Neural progenitor cell (in vitro differentiated cells): ENCODE data around the gene LIPG. TPM values are rescaled to one million over a fixed set of nuclear protein-coding genes. Genes with fewer than 3 reads are reported as not detected.

ENCODE experiments used
- DNase-seq: peaks from one replicate; pipeline ENCODE4 v3.0.0-alpha.2; 2016; ENCODE audit warnings: low spot score
- H2AFZ ChIP-seq: fragments of 200-600 bp; sonication (generic); replicated peaks from 2 replicates; pipeline ENCODE4 v1.6.1; 2016; ENCODE audit warnings: antibody characterized with exemption
- H3F3A ChIP-seq: fragments of 200-600 bp; sonication (generic); 2 replicates; pipeline ENCODE4 v1.6.1; 2016; ENCODE audit warnings: antibody characterized with exemption, low read depth
- H3K27ac ChIP-seq: fragments of 200-600 bp; sonication (generic); 2 replicates; pipeline ENCODE4 v1.5.1; 2016; ENCODE audit warnings: mild to moderate bottlenecking
- H3K27me3 ChIP-seq: fragments of 200-600 bp; sonication (generic); 2 replicates; pipeline ENCODE4 v1.6.1; 2016; ENCODE audit warnings: mild to moderate bottlenecking, moderate library complexity
- H3K36me3 ChIP-seq: fragments of 200-600 bp; sonication (generic); 2 replicates; pipeline ENCODE4 v1.5.1; 2016
- H3K4me1 ChIP-seq: fragments of 200-600 bp; sonication (generic); 2 replicates; pipeline ENCODE4 v1.6.1; 2016; ENCODE audit warnings: mixed run types
- H3K4me2 ChIP-seq: fragments of 200-600 bp; sonication (generic); 2 replicates; pipeline ENCODE4 v1.6.1; 2016
- H3K4me3 ChIP-seq: fragments of 200-600 bp; sonication (generic); 2 replicates; pipeline ENCODE4 v1.5.1; 2016
- H3K79me2 ChIP-seq: fragments of 200-600 bp; sonication (generic); 2 replicates; pipeline ENCODE4 v1.6.1; 2016; ENCODE audit warnings: low read depth
- H3K9ac ChIP-seq: fragments of 200-600 bp; sonication (generic); 2 replicates; pipeline ENCODE4 v1.6.1; 2016
- H3K9me3 ChIP-seq: fragments of 200-600 bp; sonication (generic); 2 replicates; pipeline ENCODE4 v1.5.1; 2016; ENCODE audit warnings: low read depth
- H4K20me1 ChIP-seq: fragments of 200-600 bp; sonication (generic); 2 replicates; pipeline ENCODE4 v1.6.1; 2016; ENCODE audit warnings: low read depth
- H3K27ac Mint-ChIP-seq: 3 replicates; pipeline ENCODE4 v1.8.0; 2021; ENCODE audit warnings: mixed read lengths
- H3K27me3 Mint-ChIP-seq: 2 replicates; pipeline ENCODE4 v1.8.0; 2022; ENCODE audit warnings: low read depth, mild to moderate bottlenecking, inconsistent platforms, moderate library complexity, mixed read lengths; ENCODE audit not compliant: insufficient read depth
- H3K36me3 Mint-ChIP-seq: 3 replicates; pipeline ENCODE4 v1.8.0; 2021; ENCODE audit warnings: mixed read lengths
- H3K4me1 Mint-ChIP-seq: 3 replicates; pipeline ENCODE4 v1.8.0; 2021; ENCODE audit warnings: mixed read lengths
- H3K4me3 Mint-ChIP-seq: 3 replicates; pipeline ENCODE4 v1.8.0; 2021; ENCODE audit warnings: mild to moderate bottlenecking, moderate library complexity, mixed read lengths
- H3K9me3 Mint-ChIP-seq: 3 replicates; pipeline ENCODE4 v1.8.0; 2020; ENCODE audit warnings: mixed read lengths
- CTCF ChIP-seq: fragments of 200-600 bp; sonication (generic); IDR thresholded peaks from 2 replicates; pipeline ENCODE4 v1.5.1; 2017; ENCODE audit warnings: antibody characterized with exemption, mild to moderate bottlenecking
- EZH2 ChIP-seq: fragments of 200-600 bp; sonication (generic); IDR thresholded peaks from 2 replicates; pipeline ENCODE4 v1.6.1; 2017; ENCODE audit warnings: antibody characterized with exemption, mild to moderate bottlenecking, moderate library complexity
- EZH2phosphoT487 ChIP-seq: fragments of 200-600 bp; sonication (generic); IDR thresholded peaks from 2 replicates; pipeline ENCODE4 v1.6.1; 2017; ENCODE audit warnings: antibody characterized with exemption
- total RNA-seq: library from RNA; depleted of rRNA; stranded (reverse); fragments of >200 nt; gene quantifications from 2 replicates; pipeline ENCODE4 v1.2.3, GENCODE V29; 2015; ENCODE audit warnings: low replicate concordance

LIPG gene
- total RNA-seq, 1 donor from 2014 or later: 3.7 TPM

GRCh38 chr18:49596687-49597086, 34.8 kb downstream of the LIPG start:
- Histone ChIP-seq H3K27ac (no peak overlapping the region), H3K36me3 (no peaks in the 10 kb centered on the region)
- peak overlapping the region; percentile 57 for H3K4me3 Mint-ChIP-seq

DNA sequence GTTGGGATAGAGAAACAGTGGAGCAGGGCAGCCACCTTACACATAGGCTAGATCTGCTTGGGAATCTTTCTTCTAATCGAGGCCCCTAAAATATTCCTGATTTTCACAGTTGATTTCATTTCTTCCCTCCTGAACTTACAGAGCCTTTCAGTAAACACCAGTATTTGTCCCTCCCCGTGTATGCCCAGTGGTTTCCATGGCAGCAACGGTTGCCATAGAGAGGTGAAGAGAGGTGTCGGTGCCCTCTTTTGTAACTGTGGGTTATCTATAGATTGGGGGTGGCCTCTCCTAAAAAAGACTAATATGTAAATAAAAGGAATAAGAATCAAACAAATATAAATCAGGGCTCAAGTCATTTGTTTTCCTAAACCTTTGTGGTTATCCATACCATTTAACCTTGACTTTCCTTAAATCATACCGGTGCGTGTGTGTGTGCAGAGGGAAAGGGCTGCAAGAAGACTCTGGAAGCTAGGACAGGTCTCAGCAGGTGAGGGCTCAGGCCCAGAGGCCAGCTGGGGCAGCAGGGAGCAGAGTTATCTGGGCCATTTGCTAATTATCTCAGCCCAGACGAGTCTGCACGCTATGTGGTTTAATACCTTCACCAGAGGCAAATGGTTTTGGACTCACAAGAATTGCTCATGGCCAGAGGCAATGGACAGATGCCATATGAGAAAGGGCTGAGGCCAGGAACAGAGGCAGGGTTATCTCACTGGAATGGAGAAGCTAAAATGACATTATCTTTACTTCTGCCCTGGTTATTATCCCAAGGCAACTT, 35.5 kb downstream of the LIPG start:
- Histone ChIP-seq H4K20me1 (no peaks in the 10 kb centered on the region), H2AFZ (no peak overlapping the region), H3K79me2 (no peaks in the 10 kb centered on the region), H3K9ac (no peak overlapping the region), H3K27ac (no peak overlapping the region), H3K4me3 (no peak overlapping the region), H3K4me1 (peaks cover 6% of the 10 kb centered on the region), H3K27me3 (no peaks in the 10 kb centered on the region), H3F3A (no peaks in the 10 kb centered on the region), H3K4me2 (no peak overlapping the region), H3K9me3 (no peaks in the 10 kb centered on the region), H3K36me3 (no peaks in the 10 kb centered on the region)
- TF ChIP-seq EZH2: no peak
- no peak for TF ChIP-seq CTCF
- no peak for TF ChIP-seq EZH2phosphoT487
- Mint-ChIP-seq H3K4me1 (peaks cover 21% of the 10 kb centered on the region), H3K27ac (peak overlapping the region; percentile 92), H3K36me3 (peaks cover 2% of the 10 kb centered on the region), H3K9me3 (peaks cover 4% of the 10 kb centered on the region), H3K27me3 (peaks cover 4% of the 10 kb centered on the region), H3K4me3 (peak overlapping the region; percentile 57)
- DNase-seq: peak; percentile 30

More at GRCh38 chr18:49596687-49597086, 34.8 kb downstream of the LIPG start:
- no peak for DNase-seq
- Histone ChIP-seq H3K4me2 (no peak overlapping the region), H3K4me1 (peaks cover 6% of the 10 kb centered on the region), H3K27me3 (no peaks in the 10 kb centered on the region), H3K9ac (no peak overlapping the region), H2AFZ (no peak overlapping the region), H4K20me1 (no peaks in the 10 kb centered on the region), H3K4me3 (no peak overlapping the region), H3K79me2 (no peaks in the 10 kb centered on the region), H3F3A (no peaks in the 10 kb centered on the region), H3K9me3 (no peaks in the 10 kb centered on the region)
- Mint-ChIP-seq H3K27me3 (peaks cover 4% of the 10 kb centered on the region), H3K4me1 (peaks cover 21% of the 10 kb centered on the region), H3K36me3 (peaks cover 2% of the 10 kb centered on the region), H3K9me3 (peaks cover 4% of the 10 kb centered on the region), H3K27ac (peak overlapping the region; percentile 92)
- TF ChIP-seq CTCF (no peak), EZH2phosphoT487 (no peak), EZH2 (no peak)

GRCh38 chr18:49601211-49601610, 39.4 kb downstream of the LIPG start:
- H3K4me3 Mint-ChIP-seq: no peak overlapping the region
- H2AFZ ChIP-seq: no peak overlapping the region
- no peaks in the 10 kb centered on the region for H3K27me3 ChIP-seq
- H3F3A ChIP-seq: no peaks in the 10 kb centered on the region
- H3K4me3 ChIP-seq: no peak overlapping the region
- H3K4me1 Mint-ChIP-seq: peaks cover 18% of the 10 kb centered on the region
- no peak for DNase-seq
- H3K4me1 ChIP-seq: peaks cover 6% of the 10 kb centered on the region
- no peak overlapping the region for H3K27ac ChIP-seq
- no peak overlapping the region for H3K4me2 ChIP-seq
- no peaks in the 10 kb centered on the region for H3K79me2 ChIP-seq
- H3K9ac ChIP-seq: no peak overlapping the region
- no peak for TF ChIP-seq EZH2phosphoT487
- no peak for TF ChIP-seq EZH2
- TF ChIP-seq CTCF: no peak
- H3K36me3 Mint-ChIP-seq: peaks cover 2% of the 10 kb centered on the region
- H4K20me1 ChIP-seq: no peaks in the 10 kb centered on the region
- H3K9me3 ChIP-seq: no peaks in the 10 kb centered on the region
- H3K36me3 ChIP-seq: no peaks in the 10 kb centered on the region
- H3K27ac Mint-ChIP-seq: no peak overlapping the region
- peaks cover 18% of the 10 kb centered on the region for H3K9me3 Mint-ChIP-seq
- peaks cover 4% of the 10 kb centered on the region for H3K27me3 Mint-ChIP-seq
